ENCODE data around the gene FBXL16. TPM values are rescaled to one million over a fixed set of nuclear protein-coding genes. Genes with fewer than 3 reads are reported as not detected.

The FBXL16 gene
- polyA plus RNA-seq, 12 donors, result 0.24 to 1.2 (median 0.52) TPM; not detected in 2

DNA sequence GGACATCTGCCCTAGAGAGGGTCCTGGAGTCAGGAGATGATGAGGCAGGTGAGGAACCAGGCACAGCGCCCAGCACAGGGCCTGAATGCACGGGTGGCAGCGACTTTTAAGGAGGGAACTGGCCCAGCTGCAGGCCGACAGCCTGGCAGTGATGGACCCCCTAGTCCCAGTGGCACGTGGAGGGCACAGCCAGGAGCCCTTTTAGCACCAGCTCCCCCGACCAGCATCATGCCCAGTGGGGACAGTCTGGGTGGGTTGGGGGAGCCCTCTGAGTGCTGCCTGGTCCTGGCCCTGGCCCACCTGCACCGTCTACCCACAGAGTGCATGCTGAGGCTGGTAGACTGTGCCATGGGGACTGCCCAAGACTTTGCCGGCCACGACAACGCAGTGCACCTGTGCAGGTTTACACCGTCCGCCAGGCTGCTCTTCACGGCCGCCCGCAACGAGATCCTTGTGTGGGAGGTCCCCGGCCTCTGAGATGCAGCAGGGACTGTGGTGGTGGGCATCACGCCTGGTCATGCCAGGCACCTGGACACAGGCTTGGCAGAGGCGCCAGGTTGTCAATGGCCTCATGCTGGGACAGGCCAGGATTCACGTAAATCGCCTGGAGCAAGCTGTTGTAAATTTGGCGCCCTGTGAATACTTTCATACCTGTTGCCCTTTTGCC, 38.4 kb downstream of the FBXL16 start:
- no peak for DNase-seq

DNA sequence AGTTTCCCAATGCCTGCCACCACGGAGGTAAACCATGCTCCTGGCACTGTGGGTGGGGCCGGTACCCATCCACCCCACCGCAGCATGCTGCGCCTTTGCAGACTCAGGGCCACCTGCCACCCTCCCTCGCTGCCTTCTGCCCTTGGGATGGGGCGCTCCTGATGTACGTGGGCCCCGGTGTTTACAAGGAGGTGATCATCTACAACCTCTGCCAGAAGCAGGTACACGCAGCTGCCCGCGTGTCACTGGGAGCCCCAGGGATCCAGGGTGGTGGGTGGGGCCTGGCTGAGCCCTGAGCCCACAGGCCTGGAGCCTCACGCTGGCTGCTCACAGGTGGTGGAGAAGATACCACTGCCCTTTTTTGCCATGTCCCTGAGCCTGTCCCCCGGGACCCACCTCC, 39.0 kb downstream of the FBXL16 start:
- DNase-seq, result no peak

DNA sequence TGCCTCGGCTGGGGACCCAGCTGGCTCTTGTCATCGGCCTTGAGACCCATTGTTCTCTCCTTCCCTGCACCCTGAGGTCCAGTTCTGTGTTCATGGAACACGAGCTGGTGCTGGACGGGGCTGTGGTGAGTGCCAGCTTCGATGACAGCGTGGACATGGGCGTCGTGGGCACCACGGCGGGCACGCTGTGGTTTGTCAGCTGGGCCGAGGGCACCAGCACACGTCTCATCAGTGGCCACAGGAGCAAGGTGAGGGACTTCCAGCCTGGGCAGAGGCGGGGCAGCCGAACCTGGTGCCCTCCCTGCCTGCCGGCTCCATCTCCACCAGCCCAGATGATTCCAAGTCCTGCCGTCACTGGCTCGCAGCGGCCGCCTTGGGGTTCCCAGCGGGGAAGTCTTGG, 43.0 kb downstream of the FBXL16 start:
- DNase-seq, result no peak

DNA sequence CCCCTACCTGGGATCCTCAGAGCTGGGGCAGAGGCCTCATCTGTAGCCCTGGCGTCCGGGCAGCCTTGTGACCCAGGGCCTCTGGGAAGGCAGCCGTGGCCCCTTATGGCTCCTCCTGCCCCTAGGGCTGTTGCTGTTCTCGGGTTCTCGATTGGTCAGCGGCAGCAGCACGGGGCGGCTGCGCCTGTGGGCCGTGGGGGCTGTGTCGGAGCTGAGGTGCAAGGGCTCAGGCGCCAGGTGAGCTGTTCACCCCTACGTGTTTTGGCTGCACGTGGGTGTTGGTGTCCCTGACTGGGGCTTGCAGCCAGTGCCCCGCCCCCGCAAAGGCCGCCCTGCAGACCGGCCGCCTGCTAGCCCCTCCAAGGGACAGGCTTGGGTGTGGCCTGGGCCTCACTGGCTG, 43.5 kb downstream of the FBXL16 start:
- no peak for DNase-seq

DNA sequence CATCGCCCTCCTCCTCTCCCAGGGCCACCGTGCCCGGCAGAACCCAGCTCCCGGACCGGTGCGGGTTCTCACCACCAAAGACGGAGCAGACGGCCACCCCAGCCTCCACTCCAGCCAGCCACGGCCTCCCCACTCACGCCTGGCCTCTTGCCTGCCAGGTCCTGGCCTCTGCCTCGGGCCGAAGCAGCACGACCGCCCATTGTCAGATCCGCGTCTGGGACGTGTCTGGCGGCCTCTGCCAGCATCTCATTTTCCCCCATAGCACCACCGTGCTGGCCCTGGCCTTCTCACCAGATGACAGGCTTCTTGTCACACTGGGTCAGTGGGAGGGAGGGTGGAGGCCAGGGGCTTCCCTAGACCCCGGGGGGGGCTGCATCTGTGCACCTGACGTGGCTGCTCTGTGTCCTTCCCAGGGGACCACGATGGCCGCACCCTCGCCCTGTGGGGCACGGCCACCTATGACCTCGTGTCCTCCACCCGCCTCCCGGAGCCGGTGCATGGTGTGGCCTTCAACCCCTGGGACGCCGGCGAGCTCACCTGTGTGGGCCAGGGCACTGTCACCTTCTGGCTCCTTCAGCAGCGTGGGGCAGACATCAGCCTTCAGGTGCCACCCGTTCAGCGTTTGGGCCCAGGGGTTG, 44.3 kb downstream of the FBXL16 start:
- DNase-seq, result no peak

DNA sequence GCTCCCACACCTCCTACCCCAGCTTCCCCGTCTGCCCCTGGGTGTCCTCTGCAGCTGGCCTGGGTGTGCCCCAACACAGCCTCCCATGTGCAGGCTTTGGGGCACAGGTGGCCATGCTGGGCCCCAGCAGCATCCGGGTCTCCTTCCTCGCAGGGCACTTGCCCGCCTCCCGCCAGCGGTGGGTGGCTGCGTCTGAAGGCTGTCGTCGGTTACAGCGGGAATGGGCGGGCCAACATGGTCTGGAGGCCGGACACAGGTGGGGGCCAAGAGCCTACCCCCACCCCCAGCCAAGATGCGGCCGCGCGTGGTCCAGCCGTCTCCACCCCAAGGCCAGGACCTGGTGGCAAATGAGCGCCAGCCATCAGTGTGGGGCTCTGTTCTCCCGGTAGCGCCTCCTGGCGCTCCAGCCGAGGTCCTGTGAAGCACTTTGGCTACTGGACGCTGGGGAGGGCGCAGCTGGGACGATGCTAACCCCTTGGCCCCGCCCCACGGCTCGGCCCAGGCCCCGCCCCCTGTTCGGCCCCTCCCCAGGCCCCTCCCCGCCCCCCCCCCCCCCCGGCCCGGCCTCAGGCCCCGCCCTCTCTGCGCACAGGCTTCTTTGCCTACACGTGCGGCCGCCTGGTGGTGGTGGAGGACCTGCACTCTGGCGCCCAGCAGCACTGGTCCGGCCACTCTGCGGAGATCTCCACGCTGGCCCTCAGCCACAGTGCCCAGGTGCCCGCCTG, 45.0 kb downstream of the FBXL16 start:
- DNase-seq, result peak; percentile 66

DNA sequence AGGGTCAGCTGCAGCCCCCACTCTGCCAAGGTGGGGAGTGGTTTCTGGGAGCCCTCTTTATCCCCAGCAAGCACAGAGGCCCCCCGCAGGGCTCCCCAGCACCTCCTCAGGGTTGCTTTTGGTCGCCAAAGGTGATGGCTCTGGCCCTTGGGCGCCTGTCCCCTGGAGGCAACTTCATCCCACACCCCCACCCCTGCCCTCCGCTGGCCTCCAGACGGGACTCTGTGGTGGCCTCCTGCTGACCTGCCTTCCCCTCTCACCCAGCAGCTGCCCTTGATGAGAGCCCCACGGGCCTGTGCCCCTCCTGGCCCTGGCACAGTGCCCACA, 45.5 kb downstream of the FBXL16 start:
- DNase-seq, result no peak

DNA sequence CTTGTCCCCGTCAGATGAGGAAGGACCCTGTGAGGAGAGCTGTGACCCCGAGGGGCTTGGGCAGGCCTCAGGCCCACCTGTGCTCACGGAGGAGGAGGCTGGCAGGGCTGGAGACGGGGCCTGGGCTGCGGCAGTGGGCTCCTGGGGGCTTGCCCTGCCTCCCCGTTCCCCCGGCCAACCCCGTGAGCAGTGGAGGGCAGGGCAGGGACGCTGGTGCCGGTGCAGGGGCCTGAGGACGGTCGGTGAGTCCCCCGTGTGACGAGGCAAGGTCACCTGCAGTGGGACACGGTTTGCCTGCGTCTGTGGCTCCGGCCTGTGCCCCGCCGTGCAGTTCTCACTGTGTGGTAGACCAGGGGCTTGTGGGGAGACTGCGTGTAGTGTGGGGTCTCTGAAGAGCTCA, 46.0 kb downstream of the FBXL16 start:
- DNase-seq, result no peak

DNA sequence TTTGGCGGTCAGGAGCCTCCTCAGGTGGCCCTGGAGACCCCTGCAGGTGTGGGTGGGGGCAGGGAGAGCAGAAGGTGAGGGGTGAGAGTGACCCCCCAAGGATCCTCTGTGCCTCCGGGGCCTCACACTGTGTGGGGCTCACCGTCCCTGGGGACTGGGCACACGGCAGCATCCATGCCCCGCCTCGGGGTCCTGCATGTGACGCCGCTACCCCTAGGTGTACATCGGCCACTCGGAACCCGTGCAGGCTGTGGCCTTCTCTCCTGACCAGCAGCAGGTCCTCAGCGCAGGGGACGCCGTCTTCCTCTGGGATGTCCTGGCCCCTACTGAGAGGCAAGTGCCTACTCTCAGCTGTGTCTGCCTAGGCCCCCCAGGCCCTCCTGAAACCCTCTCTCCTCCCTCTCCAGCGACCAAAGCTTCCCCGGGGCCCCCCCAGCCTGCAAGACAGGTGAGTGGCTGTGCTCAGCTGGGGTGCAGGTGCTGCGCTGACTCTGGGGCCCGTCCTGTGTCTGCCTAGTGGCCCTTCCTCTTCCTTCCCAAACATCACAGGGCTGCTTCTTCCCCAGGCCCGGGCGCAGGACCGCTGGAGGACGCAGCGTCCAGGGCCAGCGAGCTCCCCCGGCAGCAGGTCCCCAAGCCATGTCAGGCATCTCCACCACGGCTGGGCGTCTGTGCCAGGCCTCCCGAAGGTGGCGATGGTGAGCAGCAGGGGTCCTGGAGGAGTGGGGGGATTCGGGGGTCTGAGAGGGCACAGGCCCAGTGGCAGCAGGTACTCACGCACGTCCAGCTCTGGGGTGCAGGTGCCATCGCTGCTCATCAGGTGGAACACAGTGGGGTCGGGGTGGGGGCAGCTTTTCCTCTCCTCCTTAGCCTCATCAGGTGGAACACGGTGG, 46.7 kb downstream of the FBXL16 start:
- no peak for DNase-seq

DNA sequence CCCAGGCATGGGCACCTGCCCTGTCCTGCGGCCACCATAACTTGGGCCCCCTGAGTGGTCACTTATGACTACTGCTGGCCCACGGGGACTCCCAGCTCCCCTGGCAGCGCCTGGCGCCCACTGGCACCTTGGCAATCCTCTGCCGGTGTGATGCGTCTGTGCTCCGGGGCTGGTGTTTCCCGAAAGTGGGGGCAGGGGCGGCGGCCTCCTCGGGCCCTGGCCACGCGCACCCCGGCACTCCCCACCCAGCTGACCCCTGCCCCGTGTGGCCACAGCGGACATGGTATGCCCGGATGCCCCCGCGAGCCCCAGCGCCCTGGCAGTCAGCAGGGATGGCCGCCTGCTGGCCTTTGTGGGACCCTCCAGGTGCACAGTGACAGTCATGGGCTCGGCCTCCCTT, 48.1 kb downstream of the FBXL16 start:
- no peak for DNase-seq

DNA sequence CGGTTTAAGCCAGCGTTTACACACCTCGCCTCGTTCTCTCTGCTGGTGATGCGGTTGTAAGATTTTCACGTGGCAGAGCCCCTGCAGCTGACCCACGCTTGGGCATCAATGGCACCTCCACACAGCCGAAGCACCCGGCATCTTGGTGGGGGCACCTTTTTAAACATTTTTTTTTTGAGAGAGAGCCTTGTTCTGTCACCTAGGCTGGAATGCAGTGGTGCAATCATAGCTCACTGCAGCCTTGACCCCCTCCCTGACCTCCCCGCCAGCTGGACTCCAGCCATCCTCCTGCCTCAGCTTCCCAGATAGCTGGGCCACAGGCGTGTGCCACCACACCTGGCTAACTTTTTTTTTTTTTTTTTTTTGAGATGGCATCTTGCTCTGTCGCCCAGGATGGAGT, 51.6 kb downstream of the FBXL16 start:
- DNase-seq, result no peak

DNA sequence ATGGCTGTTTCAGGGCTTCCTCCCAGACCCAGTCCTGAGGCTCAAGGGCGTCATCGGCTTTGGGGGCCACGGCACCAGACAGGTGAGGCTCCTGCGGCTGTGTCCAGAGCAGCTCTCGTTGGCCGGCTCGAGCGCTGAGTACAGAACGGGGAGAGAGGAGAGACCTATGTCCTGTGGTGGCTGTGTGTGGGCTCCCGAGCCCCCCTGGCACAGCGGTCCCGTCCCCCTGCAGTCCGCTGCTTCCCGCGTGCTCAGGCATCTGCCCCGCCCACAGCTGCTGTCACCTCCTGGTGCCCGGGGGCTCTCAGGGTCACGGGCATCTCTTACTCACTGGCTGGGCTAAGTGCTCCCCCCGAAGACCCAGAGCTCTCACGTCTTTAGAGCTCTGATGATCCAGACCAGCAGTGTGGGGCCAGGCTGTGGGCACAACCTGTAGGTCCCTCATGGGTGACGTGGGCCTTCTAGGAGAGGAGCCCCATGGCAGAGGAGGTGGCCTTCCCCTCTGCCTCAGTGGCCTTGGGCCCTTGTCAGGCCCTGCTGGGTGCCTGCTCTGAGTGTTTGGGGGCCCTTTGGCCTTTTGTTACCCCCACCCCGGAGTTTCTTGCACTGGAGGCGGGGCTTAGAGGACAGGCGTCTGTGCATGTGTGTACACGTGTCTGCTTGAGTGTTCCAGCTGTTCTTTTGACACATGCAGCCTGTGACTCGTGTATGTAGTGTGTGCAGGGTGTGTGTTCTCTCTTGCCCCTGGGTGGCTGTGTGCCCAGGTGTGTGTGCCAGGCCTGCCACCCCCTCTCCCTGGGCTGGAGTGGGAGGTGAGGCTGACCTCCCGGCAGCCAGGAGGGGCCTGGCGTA, 52.9 kb downstream of the FBXL16 start:
- DNase-seq, result no peak

DNA sequence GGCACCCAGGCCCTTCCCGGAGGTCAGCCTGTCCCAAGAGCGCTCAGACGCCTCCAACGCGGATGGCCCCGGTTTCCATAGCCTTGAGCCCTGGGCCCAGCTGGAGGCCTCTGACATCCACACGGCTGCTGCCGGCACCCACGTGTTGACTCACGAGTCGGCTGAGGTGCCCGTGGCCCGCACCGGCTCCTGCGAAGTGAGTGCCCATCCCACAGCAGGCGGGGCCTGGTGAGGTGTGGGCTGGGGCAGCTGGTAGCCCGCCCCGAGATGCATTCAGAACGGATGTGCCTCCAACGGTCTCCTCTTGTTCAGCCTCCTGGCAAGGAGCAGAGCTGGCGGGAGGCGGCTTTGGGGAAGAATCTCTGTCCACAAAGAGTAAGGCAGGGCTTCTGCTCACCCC, 53.8 kb downstream of the FBXL16 start:
- DNase-seq, result no peak

DNA sequence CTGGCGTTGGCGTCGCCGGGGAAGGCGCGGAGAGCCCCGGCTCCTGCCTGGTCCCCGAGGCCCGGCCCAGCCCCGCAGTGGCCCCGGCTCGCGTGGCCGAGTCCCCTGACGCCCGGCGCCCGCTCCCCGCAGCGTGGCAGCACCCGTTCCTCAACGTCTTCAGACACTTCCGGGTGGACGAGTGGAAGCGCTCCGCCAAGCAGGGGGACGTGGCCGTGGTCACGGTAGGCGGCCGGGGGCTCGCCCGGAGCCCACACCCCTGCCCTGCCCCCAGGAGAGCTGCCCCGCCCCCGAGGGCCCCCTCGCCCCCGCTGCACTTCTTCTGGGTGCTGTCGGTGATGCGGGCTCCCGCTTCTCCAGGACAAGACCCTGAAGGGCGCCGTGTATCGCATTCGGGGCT, 56.0 kb downstream of the FBXL16 start:
- DNase-seq, result no peak

DNA sequence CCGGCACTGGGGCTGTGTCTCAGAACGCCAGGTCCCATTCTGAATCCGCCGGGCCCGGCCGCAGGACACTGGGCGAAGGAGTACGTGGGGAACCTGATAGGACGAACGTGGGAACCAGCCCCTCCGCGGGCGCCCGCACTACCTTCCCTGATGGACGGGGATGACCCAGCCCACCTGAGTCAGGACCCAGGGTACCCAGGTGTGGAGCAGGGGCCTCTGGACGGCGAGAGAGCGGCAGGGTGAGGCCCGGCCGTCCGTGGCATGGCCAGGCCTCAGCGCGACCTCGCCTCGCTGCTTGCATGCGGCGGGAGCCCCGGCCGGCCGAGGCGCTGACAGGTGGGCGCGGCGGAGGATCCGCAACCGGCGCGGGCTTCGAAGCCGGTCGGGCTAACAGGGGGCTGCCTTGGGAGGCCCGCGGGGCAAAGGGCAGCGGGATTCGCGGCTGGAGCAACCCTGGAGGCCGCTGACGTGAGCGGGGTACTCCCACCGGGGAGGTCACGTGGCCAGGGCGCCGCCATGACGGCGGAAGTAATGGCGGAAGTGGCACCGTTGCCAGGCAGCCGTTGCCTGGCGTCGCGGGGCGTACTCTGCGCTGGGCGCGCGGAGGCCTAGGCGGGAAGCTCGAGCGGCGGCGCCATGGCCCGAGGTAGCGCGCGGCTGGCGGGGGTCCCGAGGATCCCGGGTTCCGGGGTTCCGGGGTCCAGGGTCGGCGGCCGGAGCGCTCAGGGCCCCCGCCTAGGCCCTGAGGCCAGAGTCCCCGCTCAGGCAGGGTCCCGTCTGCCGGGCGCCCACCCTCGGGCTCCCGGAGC, 56.6 kb downstream of the FBXL16 start, which contains the start of gene WDR90:
WDR90 (plus strand) TSS at position 585 of the 809 bp plus-strand sequence; CDS start at position 637, 52 bp downstream.
- DNase-seq, result peak; percentile 91

DNA sequence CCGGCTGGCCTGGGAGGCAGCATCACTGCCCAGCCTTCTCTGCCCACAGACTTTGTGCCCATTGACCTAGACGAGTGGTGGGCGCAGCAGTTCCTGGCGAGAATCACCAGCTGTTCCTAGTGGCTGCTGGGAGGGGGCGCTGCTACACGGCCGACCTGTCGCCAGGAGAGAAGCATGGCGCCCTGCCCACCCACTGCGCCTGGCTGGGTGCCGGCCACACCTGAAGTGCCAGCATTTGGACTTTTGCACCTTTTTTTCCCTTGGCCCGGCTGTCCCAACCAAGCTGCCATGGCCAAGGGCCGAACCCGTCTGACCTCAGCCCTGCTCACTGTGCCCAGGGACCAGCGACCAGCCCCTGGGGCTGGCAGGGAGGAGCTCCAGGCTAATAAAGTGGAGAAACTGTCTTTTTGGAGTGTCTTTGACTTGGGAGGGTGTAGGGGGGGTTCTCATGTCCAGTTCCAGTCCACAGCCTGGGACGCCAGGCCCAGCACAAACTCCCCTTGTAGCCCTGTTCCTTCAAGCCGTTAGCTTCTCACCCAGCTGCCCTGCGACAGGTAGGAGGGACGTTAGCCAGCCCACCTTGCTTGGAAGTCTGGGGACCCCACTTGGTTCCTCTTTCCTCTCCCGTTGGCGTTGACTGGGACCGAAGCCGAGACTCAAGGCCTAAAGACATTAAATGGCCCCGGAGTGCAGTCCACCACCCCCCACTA, 57.4 kb downstream of the FBXL16 start:
- no peak for DNase-seq

DNA sequence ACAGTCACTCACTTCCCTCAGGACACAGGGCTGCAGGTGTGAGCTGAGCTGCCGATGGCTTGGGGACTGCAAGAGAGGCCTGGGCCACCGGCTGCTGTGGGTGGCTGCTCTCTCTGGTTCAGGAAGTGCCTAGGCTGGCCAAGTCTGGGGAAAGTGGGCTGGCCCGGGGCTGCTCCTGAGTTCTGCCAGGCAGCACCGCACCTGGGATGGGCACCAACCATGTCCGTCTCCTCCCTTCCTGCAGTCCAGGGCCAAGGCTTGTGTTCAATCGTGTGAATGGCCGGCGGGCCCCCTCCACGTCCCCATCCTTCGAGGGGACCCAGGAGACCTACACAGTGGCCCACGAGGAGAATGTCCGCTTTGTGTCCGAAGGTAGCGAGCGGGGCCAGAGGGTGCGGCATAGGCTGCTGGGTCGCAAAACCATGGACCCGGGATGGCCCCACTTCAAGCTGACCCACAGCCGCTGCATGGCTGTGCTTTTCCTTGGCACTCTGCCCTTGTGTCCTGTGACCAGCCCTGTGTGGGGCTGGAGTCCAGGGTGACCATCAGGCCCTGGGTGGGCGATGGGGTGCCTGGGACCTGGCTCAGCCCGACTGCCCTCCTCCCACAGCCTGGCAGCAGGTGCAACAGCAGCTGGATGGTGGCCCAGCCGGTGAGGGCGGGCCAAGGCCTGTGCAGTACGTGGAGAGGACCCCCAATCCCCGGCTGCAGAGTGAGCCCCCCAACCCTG, 58.3 kb downstream of the FBXL16 start:
- DNase-seq, result no peak

DNA sequence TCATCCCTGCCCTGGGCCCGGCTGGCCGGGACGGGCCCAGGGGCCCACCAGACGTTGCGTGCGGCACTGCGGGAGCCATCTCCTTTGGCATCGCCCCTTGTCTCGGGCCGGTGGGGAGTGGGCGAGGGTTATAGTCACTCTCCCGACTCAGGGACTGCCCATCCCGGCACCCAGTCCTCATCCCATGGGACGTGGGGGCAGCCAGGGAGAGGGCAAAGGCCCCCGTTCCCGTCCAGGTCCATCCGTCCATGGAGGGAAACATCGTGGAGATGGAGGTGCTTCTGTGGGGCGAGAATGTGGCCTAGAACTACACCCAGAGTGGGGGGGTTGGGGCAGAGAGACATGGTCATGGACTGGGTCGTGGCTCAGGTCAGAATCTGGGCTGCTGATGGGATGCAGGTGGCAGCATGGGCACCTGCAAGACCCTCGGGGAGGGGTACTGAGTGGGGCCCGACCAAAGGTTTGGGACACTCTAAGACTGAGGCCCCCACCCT, 58.9 kb downstream of the FBXL16 start:
- DNase-seq, result no peak

Data from muscle of arm (tissue), 12 donors.